ENCODE results near the gene KIAA1210.

- TF ChIP-seq CTCF (IDR thresholded peaks at IDR 0.05): no peak
- TF ChIP-seq POLR2A (IDR thresholded peaks at IDR 0.05): no peak
Observed at GRCh38 chrX:119084766-119085165, 42.8 kb downstream of the KIAA1210 start.

All from right lobe of liver (tissue), 4 donors.